NCI-H2196 treated with DMSO at 0.1 percent for 48 hours (cell line): Measurements from ENCODE around the gene ZDHHC11B.
"Not testable (repeated sequence)": the region's sequence is repeated elsewhere in the genome, so short reads cannot be mapped to it uniquely, and the experiment has no call there.

Source experiments
- DNase-seq: peaks from one replicate; lab custom pipeline; 2025; ENCODE audit not compliant: unreplicated experiment; lab: John Stamatoyannopoulos, UW

The ZDHHC11B gene

DNA sequence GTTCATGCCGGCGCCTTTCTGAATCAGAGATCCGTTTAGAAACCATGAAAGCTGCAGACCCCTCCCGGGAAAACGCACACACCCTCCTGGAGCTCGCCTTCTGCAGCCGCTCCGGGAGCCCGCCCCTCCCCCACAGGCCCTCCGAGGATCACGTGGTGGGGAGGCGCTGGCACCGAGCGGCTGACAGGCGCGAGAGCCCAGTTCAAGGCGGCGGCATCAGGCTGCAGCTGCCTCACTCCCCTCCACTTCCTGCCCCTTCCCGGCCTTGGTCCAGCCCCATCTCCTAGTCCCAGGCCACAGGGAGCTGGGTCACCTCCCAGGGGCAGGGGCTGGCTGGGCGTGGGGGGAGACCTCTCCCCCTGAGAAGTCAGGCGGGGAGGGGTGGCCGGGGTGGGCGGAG, 93.5 kb downstream of the ZDHHC11B start:
- DNase-seq = not testable (repeated sequence)

- not testable (repeated sequence) for DNase-seq
These were observed 94.2 kb downstream of the ZDHHC11B start for GRCh38 chr5:690293-690692.

DNA sequence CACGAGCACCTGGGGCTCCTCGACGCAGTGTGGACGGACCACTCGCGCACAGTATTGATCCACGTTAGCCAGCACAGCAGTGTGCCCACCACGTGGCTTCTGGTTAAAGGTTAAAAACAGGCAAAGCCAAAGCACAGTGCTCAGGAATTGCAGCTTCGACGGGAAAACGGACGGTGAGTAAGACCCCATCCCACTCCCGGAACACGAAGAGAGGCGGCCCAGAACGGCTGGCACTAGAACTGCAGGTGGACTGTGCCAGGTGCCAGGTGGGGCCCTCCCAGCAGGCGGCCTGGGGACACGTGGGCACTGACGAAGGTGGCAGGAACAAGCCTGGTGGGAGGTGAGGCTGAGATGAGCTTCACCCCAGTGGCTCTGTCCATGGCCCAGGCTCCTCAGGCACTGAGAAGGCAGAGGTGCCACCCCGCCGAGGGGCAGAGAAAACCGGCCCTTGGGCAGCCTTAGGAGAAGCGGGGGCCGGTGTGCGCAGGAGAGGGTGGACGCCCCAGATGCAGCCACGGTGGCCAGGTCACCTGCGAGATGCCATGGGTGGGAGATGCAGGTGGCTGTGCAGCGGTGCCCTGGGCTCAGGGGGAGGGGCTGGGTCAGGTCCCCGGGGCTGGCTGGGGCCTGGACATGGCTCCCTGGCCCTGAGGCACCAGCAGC, 96.0 kb downstream of the ZDHHC11B start:
- not testable (repeated sequence) for DNase-seq

DNA sequence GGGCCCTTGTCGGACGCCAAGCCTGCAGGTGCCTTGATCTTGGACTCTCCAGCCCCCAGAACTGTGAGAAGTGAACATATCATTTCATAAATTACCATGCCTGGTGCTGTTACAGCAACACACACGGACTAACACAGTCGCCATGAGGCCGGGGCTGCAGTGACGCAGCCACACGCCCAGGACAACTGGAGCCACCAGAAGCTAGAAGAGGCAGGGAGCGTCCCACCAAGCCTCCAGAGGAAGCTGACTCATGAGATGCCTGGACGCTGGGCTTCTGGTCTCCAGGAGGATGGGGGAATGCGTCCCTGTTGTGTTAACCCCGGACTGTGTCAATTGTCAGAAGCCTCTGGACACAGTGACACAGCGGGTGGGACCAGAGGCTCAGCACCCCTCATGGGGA, 97.6 kb downstream of the ZDHHC11B start:
- DNase-seq = not testable (repeated sequence)

- not testable (repeated sequence) for DNase-seq
These were observed 98.4 kb downstream of the ZDHHC11B start for GRCh38 chr5:686172-686523.

DNA sequence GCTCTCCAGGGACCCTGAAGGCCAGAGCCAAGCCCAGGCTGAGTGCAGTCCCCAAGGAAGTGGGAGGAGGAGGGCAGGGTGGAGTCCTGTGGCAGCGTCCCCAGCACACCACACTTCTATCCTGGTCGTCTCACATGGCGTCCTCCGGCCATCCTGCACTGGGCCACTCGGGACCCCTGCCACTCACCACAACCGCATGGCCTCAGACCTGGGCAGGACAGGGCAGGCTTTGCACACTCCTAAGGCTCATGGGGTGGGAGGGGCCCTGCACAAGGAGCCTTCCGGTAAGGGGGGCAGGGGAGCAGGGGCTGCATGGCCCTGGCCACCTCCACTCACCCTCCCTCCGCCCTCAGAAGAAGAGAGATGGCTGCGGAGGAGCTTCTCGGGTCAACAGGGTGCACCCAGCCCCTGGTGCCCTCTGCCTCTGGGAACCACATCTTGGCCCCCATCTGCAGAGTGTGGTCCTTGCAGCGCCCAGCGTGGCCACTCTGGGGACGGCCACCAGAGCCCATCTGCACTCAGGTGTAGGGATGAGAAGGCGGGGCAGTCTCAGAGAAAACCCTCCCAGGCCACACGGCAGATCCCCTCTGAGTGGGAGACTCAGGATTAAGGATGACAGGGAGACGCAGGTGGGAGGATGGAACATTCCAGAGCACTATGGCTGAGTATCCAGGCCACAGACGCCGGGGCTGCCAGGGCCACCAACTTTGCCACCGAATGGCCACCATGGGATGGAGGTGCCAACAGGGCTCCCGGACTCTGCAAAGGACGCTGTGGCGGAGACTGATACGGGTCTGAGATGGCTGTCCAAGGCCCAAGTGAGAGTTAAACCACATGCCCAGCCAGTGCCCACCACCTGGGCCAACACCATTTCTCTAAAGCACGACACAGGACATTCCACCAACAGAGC, 99.0 kb downstream of the ZDHHC11B start:
- DNase-seq = no peak

DNA sequence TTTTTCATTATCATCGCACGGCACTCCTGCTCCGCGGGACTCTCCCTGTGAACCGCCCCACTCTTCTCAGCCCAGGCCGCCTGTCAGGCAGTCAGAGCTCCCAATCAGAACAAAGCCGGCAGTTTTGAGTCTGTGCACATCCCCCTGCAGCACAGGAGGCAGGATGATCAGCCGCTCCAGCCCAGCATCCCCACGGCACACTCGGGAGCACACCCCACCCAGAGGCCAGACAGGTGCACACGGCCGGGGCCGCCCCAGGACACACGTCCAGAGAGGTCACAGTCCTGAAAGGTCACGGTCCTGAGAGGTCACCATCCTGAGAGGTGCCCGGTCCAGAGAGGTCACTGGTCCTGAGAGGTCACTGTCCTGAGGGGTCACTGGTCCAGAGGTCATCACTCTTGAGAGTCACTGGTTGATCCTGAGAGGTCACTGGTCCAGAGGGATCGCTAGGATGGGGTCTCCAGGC, 99.7 kb downstream of the ZDHHC11B start:
- no peak for DNase-seq

DNA sequence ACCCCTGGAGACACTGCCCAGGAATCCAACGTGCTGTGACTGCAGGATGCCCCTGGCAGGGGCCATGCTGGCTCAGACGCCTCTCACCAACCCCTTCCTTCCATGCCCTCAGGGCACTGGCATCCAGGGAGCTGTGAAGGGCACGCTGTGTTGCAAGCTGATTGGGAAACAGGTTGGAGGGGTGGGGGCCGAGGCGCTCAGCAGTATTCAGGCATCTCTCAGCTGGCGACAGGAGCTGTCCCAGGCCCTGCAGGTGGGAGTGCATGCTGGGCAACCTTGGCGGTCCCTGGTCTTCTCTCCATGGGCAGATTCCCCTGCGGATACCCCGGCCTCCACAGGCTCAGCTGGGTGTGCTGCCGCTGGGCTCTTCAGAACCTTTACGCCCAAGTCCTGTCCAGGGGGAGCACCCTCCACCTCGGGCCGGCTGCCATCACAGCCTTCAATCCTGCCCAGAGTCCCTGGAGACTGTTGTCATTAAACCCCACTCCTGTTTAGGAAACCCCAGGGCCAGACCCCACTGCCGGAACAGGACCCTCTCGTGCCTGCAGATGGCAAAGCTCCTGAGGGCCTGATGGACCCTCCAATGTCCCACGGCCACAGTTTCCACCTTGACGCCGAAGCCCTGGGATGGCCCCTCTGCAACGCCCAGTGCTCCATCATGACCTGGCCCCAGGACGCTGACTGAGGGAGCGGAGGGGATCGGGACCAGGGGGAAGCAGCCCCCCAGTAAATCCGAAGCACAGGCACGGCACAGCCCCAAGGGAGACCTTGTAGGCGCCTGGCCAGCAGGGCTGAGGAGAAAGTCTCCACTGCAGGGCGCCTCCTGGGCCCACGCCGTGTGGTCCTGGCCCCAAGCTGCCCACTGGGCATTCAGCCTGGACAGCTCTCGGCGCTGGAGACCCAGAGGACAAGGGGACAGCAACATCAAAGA, 100.7 kb downstream of the ZDHHC11B start:
- no peak for DNase-seq

- DNase-seq = not testable (repeated sequence)
These were observed 101.7 kb downstream of the ZDHHC11B start for GRCh38 chr5:682651-683358.

GRCh38 chr5:682216-682615, 102.3 kb downstream of the ZDHHC11B start:
- not testable (repeated sequence) for DNase-seq

- not testable (repeated sequence) for DNase-seq
These were observed 103.0 kb downstream of the ZDHHC11B start for GRCh38 chr5:681317-682191.

- DNase-seq = not testable (repeated sequence)
These were observed 103.7 kb downstream of the ZDHHC11B start for GRCh38 chr5:680836-681235.

DNA sequence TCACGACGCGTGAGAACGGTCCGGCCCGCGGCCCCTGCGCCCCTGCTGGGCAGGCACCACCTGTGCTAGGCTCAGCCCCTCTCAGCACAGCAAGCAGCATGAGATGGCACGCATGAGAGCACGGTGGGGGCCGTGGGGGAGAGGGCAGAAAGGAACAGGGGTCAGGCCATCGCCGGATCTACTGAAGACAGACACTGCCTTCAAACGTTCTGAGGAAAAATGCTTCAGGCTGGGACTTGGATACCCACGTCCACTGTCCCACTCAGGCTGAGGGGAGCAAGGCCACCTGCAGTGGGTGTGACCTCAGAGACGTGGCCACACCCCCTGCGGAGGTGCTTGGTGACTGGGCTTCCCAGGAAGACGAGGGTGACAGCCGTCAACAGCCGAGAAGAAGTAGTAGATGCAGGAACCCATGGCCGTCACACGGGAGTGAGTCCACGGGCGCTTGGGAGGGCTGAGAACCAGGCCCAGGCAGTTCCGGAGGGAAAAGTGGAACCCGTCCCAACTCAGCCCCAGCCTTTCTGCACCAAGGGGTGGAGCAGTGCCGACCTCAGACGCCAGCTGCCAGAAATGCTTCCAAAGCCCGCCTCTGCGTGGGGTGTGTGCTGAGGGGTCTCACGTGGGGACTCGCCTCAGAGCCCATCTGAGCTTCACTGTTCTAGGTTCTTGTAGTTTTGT, 104.3 kb downstream of the ZDHHC11B start:
- DNase-seq = not testable (repeated sequence)

DNA sequence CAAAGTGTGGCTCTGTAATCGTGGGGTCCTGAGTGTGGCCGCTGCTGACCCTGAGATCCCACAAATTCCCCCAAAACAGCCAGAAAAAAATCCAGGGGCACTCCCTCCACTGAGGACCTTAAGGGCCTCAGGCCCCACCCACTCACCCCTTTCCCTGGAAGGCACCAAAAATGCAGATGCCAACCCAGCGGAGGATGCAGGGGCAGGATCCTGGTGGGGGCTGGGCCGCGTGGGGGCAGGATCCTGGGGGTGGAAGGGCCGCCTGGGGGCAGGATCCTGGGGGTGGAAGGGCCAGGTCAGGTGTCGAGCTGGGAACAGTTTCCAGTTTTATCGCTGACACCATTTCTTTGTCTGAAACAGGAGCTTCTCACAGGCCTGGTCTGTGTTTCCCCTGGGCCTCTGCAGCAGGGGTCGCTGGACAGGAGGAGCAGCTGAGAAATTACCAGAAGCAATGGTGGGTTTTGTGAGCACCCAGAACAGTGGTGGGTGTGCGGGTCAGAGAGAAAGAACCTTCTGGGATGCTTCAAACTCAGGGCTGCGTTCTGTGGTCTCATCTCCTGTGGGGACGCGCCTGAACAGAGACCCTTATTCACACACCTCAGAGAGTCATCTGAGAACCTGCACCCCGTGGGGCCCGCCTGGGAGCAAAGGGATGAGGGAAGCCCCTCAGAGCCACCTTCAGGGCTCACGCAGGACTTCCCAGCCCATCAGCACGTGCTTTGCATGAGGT, 105.2 kb downstream of the ZDHHC11B start:
- DNase-seq = not testable (repeated sequence)

GRCh38 chr5:678521-678920, 106.0 kb downstream of the ZDHHC11B start:
- DNase-seq = not testable (repeated sequence)

DNA sequence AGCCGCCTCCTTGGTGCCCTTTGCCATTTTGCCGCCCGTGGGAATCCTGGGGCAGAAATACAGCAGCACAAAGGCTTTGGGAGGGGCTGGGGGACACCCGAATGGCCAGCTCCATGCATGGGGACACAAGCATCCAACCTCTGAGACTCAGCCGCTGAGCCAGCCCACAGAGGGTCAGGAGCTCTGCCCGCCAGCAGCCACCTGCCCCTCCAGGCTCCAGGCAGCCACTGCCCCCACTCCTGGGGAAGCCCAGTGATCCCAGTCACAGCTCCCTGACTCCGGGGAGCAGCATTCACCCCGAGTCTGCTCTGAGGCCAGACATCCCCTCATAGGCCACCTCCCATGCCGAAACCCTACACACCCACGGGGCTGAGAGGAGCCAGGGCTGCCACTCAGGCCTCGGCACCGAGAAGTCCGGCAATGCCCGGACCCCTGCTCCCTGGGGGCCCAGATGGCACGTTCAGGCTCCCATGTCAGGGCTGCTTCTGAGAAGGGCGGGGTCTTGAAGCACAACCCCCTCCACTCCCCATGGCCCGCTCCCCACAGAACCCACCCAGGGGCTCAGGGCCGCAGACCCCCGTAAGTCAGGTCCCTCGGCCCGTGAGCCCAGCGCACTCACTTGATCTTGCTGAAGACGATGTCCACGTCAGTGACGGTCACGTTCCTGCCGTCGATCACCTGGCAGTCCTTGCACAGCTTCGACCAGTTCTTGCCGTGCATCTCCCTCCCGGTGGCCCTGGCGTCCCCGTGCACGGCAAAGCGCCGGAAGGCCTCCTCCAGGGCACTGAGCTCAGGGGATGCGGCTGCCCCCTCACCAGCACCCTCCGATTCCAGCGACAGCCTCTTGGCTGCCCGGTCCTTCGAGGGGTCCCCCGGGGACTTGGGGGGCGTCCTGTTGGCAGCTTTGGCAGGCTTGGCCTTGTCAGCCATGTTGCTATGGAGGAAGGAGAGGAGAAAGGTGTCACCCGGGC, 107.1 kb downstream of the ZDHHC11B start:
- no peak for DNase-seq

DNA sequence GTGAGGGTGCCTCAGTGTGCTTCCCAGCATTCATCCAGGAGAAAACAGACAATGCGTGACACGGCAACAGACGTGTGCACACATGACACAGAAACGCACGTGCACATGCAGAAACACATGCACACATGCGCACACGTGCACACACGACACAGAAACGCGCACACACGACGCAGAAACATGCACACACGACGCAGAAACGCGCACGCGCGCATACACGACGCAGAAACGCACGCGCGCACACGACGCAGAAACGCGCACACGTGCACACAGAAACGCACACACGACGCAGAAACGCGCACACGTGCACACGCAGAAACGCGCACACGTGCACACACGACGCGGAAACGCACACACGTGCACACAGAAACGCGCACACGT, 107.8 kb downstream of the ZDHHC11B start:
- no peak for DNase-seq
